ENCODE measurements around the gene CRHR1. TPM values are rescaled to one million over a fixed set of nuclear protein-coding genes. Genes with fewer than 3 reads are reported as not detected.

The CRHR1 gene
- total RNA-seq, 4 donors from 2014 or later = 0.75 TPM; not detected in 3

DNA sequence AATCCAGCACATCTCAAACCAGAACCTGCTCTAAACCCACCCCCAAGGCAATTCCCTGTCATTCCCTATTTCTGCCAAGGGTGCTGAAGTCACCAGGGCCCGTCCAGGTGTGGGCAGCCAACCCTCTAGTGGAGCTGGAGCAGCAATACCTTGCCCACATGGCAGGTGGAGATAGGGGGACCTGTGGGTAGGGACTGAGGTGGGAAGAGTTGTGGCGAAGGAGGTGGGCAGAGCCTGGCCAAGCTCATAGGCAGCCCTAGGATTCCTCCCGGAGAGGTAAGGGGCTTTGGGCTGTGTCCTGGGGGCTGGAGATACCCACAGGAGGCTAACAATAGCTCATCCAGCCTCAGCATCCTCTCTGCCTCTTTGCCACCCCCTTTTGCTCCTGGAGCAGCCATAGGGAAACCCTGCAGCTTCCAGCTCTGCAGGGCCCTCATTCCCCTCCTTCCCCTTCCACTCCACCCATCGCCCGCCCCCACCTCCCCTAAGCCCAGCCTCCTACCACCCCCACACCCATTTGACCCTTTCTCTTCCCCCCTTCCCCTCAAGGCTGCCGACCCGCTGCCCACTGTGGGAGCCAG lies 30.4 kb upstream of the CRHR1 start:
- TF ChIP-seq, protein P1, sequence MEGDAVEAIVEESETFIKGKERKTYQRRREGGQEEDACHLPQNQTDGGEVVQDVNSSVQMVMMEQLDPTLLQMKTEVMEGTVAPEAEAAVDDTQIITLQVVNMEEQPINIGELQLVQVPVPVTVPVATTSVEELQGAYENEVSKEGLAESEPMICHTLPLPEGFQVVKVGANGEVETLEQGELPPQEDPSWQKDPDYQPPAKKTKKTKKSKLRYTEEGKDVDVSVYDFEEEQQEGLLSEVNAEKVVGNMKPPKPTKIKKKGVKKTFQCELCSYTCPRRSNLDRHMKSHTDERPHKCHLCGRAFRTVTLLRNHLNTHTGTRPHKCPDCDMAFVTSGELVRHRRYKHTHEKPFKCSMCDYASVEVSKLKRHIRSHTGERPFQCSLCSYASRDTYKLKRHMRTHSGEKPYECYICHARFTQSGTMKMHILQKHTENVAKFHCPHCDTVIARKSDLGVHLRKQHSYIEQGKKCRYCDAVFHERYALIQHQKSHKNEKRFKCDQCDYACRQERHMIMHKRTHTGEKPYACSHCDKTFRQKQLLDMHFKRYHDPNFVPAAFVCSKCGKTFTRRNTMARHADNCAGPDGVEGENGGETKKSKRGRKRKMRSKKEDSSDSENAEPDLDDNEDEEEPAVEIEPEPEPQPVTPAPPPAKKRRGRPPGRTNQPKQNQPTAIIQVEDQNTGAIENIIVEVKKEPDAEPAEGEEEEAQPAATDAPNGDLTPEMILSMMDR (IDR thresholded peaks at IDR 0.05; ENCODE audit: low read depth) = no peak

DNA sequence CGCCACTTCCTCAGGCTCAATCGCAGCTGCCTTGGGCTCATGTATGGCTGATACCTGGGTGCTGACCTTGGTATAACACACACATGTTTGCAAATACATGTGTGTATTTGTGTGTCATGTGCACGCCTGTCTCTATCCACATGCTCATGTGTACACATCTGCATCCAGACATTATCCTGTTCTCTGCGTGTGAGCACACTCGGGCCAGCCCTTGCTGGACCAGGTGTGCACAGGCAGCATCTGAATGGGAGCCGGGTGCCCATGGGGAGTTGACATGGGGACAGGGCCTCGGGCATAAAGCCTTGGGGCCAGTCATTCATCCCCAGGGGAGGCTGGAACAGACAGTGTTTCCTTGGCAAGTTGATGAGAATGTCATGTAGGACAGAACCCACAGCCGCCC lies 29.1 kb upstream of the CRHR1 start:
- TF ChIP-seq, protein P1 (IDR thresholded peaks at IDR 0.05; ENCODE audit: low read depth) = no peak

DNA sequence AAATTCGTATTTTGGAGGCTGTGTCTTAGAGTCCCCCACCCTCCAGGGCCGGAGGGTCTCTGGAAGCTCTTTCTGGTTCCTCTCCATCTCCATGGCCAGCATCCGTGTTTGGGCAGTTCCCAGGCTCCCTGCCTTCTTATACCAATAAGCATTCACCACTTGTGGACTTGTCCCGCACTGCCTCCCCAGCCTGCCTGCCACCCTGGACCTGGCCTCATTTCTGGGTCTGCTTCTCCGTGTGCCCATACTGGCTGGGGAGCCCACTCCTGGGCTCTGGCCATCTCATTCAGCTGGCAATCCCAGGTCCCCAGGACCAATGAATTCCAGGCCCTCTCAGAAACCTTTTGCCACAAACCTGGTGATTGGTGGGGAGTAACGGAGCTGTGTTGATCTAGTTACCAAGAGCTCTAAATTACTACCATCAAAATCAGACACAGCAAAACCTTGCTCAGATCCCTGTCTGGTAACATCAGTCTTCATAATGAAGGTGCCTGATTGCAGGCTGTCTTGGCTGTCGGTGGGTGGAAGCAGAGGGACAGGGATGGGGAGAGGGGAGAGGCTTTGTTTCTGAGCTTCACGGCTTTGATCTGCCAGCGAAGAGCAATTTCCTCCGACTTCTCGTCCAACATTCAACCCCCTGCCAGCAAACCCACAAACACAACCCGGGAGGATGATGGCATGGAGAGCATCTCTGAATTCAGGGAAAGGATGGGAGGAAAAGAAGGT lies 27.7 kb upstream of the CRHR1 start:
- TF ChIP-seq, protein P1 (IDR thresholded peaks at IDR 0.05; ENCODE audit: low read depth) = no peak

DNA sequence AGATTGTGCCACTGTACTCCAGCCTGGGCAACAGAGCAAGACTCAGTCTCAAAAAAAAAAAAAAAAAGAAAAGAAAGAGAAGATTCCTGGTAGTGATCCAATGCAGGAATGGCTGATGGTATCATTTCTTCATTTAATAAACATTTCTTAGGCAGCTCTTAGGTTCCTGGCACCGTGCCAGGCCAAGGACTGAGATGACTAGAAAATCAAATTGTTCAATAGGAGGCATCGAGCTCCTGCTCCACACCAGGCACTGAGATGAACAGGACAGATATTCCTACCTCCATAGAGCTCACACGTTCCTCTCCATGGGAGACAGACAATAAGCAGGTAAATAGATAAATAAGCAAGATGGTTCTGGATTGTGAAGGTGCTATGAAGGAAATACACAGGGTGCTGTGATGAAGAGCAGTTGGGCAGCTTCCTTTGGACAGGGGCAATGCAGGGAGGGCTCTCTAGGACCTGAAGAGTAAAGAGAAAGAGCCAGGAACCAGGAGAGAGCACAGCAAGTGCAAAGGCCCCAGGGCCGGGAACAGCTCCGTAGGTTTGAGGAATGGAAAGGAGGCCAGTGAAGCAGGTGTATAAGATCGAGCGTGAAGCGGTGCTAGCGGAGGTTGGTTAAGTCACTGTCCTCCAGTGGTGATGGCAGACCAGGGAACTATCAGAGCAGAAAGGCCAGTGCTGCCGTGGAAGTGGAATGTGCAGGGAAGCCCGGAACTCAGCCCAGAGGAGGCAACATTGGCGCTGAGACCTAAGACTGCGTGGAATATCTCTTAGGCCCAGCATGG lies 26.5 kb upstream of the CRHR1 start:
- TF ChIP-seq, protein P1 (IDR thresholded peaks at IDR 0.05; ENCODE audit: low read depth) = no peak

DNA sequence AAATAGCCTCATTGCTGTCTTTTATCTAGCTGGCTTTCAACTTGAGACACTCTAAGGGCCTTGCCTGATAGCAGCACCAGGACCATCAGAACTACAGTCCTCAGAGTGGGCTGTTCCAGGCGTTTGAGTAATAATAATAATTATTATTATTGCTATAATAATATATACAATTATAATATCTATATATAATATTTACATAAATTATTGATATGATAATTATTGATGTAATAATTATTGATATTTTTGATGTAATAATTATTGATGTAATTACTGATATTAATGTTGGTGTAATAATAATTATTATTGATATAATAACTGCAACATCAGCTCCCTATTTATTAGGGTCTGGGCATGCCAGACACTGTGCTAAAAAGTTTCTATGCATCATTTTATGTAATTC lies 25.6 kb upstream of the CRHR1 start:
- TF ChIP-seq, protein P1 (IDR thresholded peaks at IDR 0.05; ENCODE audit: low read depth) = no peak

DNA sequence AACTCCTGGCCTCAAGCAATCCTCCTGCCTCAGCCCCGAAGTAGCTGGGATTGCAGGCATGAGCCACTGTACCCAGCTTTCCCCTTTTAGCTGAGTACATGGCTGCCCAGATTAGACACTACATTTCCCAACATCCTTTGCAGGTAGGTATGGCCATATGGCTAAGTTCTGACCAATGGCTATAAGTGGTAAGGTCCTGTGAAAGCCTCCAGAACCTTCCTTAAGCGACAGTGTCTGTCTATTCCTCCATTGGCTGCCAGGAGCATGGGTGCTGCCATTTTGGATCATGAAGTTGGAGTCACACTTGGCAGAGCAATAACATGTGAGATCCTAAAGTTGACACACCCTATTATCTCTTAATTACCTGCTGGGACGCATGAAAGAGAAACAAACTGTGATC lies 24.4 kb upstream of the CRHR1 start:
- TF ChIP-seq, protein P1 (IDR thresholded peaks at IDR 0.05; ENCODE audit: low read depth) = no peak

DNA sequence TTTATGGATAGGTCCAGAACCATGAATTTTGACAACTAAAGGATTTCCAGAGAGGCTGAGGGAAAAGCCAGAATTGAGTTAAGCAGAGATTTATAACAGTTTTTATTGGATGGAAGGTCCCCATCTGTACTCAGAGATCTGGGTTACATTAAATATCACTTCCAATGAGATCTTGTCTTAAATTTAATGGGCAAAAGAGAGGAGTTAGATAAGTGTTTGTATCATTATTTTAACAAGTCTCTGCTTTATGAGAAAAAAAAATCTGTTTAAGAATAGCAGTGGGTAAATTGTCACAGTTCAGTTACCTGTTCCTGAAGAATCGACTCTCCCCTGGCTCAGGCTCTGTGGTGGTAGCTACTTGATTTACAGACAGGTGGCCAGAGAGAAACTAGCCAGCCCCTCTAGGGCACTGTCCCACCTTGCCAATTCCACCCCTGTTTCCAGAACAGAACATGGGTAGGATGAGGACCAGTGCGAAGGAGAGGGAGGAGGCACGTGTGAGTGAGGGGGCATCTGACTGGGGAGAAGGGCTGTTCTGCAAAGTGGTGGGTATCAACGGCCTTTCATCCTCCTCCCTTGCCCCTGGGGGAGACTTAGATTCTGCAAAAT lies 22.1 kb upstream of the CRHR1 start:
- TF ChIP-seq, protein P1 (IDR thresholded peaks at IDR 0.05; ENCODE audit: low read depth) = no peak
